NCI-H345 treated with DMSO at 0.1 percent for 48 hours (cell line): ENCODE results near the gene C14orf180.

Source experiments
- DNase-seq: peaks from one replicate; lab custom pipeline; 2025; ENCODE audit not compliant: unreplicated experiment; lab: John Stamatoyannopoulos, UW

The C14orf180 gene

DNA sequence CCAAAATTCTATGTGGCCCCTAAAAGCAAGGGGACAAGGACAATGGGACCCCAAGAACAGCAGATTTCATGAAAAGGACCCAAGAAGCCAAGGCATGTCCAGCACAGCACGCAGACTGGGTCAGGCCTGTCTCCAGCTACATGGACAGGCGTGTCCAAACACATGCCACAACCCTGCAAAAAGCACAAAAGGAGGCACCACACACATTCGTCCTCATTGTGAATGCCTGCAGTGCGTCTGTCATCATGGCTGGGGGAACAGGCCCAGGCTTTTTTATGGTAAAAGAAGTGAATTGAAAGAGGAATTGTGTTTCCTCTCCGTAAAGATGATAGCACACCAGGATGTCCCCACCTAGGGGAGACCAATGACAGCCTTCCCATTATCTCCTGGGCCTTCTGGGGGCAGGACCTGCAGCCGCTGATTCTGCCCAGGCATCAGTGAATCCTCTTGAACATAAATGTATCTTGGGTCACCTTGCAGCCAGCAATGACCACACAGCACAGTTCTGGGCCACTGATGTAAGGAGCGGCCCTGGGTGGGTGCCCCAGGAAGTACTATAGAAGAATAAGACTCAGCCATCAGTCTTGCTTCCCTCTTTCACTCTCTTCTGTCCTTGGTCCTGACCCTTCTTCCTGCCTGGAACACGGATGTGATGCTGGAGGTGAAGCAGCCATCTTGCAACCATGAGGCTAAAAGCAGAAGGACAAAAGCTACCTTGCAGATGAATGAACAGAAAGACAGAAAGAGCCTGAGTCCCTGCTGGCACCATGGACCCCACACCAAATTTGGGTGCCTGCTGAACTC is 29.8 kb upstream of the C14orf180 start:
- DNase-seq = no peak

DNA sequence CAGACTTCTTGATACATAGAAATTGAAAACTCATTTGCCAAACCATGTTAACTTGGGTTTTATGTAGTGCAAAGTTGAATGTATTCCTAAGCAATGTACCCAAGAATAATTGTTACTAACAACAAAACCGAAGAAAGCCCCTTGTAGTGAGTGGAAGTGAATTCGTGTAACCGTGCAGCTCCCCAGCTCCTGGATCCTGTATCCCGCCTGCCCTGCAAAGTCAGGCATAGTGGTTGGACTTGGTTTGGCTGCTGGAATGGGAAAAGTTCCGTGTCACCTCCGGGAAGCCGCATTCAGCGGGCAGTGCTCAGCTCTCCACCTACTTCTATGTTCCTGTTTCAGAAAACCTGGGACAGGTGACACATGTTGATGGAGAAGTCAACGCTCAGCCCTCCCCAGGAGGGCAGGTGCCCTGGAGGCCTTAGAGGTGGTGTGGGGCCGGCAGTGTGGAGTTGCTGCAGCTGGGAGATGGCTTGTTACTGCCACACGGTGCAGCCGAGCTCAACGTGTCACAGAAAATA is 29.2 kb upstream of the C14orf180 start:
- no peak for DNase-seq

DNA sequence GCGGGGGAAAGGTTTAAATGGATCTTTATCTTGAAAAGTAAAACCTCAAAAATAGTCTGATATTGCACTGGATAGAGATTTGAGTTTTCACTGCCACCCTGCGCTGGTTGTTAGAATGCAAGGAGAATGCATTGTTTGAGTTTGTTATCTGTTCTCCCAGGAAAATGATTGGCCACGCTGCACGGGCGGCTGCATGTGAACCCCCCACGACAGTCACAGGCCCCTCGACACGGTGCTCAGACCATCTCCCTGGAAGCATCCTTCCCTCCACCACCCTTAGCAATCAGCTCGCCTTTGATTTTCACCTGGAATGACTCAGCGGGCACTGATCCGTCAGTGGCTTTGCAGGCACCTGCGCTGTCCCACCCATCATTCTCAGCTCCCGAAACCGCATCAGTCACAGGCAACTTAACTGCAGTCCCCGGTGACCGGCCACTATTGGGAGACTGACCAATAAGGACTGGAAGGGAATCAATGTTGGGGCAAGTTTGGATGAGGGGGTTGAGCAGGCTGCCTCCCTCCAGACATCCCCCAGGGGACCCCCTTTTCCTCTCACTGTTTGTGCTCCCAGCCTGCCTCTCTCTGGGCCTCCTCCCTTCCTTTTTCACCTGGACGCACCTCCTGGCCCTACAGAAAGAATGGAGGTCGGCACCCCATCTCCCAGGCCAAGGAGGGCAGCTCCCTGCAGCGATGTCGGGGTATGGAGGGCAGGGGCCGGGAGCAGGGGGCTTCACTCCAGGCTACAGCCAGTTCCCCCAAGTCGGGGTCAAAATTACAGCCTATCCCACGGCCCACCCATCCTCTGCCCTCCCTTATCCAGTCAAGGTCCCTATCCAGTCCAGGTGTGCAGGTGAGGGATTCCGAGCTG is 28.5 kb upstream of the C14orf180 start:
- no peak for DNase-seq

DNA sequence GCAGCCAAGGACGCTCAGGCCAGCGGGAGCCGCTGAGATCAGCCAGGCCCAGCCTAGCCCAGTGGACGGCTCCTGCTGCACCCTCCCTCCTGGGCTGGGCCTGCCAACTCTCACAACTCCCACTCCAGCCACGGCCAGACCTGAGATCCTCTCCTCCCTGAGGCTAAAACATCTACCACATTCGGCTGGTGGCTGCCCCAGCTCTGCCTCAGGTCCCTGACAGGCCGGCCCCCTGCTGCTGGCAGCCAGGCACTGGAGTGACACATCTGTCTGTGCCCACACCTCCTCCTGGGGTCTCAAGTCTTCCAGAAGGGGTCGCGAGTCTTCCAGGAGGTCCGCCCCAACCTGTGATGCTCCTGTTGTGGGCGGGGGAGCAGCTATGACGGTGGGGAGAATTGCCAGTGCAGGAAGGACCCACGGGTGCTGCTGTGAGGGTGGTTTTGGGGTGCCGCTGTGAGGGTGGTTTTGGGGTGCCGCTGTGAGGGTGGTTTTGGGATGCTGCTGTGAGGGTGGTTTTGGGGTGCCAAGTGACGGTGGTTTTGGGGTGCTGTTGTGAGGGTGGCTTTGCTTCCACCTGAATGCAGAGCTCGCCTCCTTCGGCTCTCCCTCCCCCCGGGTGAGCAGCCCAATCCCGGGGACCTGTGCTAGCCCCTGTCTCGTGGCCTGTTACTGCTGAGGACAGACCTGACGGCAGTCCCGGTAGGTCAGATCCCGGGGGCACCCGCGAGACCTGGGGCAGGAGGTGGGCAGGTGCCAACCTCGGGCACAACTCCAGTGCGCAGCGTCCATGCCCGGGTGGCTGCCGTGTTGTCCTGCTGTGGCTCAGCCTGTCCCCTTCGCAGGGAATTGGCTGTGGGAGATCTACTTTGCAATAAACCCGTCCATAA is 27.5 kb upstream of the C14orf180 start:
- no peak for DNase-seq

DNA sequence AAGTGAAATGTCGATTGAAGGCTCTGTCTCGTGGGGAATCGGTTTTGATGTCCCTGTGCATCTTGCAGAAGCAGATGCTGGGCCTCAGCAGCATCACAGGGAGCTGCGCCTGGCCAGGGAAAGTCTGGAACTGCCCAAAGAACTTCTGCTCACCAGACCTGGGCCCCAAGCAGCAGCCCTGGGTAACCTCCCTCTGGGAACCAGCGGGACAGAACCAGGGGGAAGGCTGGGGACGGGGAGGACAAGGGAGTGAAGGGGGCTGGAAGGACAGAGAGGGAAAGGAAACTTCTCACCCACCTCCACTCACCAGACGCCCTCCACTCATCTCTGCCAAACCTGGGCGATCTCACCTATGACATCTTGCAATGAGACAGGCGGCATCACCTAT is 26.8 kb upstream of the C14orf180 start:
- DNase-seq = no peak

DNA sequence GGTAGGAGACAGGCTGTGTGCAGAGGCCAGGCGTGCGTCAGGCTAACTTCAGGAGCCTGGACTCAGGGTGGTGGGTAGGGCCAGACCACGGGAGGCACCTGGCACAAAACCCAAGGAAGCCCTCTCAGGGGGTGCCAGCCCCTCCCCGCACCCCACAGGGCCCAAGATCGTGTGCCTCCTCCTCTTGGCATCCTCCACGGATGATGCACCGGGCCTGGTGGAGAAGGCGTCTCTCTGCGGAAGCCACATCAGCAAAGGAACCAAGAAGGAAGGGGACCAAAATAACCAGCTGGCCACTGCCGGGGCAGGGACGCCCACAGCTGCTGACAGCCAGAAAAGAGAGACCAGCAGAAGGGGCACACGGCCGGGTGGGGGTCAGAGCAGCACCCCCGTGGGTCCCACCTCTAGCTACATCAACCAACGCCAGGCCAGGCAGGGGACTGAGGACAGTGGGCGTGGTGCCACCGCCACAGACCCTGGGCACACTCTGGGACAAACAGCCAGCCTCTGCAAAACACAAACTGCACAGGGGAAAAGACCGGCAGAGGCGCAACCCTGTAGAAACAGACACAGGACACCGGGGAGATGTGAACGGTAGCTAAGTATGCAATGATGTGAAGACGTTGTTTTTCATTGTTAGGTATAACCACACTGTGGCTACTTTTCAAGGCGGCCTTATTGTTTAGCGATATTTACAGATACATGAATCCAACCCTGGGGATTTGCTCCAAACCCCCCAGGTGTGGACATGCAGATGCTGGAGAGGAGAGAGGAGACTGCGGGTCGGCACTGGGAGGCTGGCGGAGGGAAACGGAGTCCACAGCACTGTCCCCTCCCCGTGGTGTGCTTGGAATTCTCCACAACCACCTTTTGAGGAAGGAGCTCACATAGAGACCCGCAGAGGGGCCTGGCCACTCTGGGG is 26.1 kb upstream of the C14orf180 start:
- no peak for DNase-seq

DNA sequence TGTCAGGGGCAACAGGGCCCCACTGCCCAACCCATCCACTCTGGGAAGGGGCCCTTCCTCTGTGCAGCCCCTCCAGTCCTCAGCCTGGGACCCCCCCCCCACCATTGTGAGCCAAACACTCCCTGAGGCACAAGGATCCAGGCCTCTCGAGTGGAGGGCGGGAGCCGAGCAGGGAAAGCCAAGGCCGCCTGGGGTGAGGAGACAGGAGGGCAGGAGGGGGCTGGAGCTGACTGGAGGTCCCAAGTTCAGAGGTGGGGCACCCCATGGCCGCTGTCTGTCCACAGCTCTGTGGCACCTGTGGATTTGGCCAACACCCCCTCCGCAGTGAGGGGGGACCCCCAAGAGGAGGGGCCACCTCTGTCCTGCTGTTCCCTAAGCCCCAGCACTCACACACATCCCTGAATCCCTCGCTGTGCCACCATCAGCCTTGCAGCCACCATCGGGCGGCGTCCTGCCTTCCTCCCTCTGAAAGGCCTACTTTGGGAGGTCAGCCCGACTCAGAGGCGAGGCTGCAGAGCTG is 25.4 kb upstream of the C14orf180 start:
- DNase-seq = no peak

DNA sequence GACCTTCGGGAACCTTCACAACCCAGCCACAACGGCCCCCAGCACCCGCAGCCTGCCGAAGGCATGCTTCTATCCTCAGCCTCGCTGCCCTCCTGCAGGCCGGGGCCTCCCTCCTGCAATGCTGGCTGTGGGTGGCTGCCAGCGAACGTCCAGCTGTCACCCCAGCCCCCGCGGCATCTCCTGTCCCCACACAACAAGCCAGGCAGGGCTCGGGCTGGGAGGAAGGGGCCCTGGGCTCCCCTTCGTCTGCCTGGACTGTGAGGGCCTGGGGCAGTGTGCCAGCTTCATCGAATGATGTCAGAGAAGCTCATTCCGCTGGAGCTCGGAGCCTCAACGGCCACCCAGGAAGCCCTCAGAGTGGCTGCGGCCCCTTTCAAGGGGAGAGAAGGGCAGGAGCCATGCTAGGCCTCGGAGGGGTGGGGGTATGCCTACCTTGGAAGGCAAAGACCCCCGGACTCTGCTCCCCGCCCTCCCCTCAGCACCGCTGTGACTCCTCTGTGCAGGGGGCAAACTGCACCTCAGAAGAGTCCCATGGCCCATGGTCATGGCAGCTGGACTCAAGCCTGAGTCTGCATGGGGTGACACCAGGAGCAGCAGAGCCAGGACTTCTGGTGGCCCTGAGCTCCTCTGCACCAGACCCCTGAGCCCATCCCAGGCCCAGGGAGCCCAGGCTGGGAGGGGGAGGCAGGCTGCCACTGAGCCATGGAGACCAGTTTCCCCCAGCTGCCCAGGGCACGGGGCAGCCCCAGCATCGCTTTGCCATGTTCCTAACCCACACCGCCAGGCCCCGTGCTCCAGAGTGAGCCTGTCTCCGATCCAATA is 24.7 kb upstream of the C14orf180 start:
- no peak for DNase-seq

DNA sequence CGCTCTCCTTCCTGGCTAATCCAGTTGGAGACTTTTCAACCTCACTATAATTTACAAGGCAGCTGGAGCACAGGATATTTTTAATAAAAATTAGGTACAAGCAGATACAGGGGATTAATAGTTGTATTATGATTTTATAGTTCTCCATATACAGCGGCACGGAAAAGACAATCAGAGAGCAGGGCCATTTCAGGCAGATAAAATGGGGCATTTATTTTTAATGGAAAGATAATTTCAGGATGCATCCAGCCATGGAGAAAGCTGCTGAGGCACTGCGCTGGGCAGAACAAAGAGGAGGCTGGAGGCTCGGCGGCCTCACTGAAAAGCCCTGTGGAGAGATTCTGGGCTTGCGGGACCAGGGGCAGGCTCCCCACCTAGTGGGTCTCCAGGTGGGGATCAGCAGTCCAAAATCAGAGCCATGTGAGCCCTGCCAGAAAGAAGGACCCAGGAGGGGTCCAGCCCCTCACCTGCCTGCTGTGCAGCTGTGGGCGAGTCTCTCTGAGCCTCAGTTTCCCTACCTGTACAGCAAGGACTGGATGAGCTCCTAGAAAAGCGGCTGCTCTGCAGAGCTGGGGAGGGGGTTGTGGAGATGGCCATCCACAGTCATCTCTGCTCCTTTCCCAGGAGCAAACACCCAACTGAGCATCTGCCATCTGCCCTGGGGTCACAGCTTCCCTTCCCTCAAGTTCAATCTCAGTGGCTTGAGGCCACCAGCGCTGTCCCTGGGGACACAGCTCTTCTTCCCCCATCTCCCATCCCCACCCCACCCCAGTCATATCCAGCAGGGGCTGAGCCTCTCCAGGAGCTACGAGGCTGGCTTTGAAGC is 23.9 kb upstream of the C14orf180 start:
- DNase-seq = no peak

DNA sequence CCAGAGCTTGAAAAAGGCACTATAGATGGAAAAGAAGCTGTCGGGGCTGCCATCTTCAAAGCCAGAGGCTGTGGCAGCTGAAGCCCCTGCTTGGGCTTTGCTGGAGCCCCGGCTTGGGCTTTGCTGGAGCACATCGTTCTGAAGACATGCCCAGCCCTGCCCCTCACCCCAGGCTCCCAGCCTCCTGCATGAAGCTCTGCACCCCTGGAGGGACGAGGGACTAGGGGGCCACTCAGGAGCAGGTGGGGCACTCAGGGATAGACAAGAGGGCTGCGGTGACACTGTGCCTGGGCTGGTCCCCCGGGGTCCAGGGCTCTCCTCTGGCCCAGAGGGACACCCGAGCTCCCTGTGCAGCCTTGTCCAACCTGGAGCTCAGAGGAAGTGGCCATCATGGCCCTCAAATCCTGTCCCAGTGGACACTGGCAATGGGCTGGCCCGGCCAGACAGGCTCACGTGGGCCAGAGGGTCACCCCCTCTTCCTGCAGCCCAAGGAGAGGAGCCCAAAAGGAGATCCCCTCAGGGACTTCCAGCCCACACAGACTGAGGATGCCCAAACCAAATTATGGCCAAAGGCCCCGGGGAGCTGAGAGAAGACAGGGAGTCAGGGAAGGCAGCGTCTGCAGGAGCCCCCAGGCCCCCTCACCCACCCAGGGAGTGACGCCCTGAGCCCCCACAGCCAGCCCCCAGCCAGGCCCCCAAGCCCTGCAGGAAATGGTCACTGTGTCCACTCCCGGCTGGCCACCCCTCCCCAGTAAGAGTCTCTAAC is 23.1 kb upstream of the C14orf180 start:
- no peak for DNase-seq

DNA sequence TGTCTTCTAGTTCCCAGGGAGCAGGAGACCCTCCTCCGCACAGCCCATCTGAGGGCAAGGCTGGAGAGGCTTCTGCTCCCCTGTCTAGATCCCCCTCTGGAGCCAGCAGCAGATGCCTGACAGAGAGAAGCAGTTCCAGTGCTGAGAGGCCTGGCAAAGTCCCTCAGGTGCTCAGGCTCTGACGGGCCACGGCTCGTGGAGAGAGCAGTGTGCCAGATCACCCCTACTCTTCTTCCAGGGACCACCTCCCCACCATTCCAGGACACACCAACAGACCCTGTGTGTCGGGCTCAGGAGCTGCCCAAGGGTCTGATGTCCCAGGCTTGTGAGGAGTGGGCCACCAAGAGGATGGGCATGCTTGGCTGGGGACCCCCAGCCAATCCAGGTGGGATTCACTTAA is 22.5 kb upstream of the C14orf180 start:
- DNase-seq = no peak

DNA sequence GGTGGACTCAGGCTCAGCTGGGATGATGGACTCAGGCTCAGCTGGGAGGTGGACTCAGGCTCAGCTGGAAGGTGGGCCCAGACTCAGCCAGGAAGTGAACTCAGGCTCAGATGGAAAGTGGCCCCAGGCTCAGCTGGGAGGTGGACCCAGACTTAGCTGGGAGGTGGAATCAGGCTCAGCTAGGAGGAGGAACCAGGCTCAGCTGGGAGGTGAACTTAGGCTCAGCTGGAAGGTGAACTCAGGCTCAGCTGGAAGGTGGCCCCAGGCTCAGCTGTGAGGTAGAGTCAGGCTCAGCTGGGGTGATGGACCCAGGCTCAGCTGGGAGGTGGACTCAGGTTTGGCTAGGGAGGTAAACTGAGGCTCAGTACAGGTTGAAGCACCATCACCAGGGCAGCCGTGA is 21.8 kb upstream of the C14orf180 start:
- no peak for DNase-seq

DNA sequence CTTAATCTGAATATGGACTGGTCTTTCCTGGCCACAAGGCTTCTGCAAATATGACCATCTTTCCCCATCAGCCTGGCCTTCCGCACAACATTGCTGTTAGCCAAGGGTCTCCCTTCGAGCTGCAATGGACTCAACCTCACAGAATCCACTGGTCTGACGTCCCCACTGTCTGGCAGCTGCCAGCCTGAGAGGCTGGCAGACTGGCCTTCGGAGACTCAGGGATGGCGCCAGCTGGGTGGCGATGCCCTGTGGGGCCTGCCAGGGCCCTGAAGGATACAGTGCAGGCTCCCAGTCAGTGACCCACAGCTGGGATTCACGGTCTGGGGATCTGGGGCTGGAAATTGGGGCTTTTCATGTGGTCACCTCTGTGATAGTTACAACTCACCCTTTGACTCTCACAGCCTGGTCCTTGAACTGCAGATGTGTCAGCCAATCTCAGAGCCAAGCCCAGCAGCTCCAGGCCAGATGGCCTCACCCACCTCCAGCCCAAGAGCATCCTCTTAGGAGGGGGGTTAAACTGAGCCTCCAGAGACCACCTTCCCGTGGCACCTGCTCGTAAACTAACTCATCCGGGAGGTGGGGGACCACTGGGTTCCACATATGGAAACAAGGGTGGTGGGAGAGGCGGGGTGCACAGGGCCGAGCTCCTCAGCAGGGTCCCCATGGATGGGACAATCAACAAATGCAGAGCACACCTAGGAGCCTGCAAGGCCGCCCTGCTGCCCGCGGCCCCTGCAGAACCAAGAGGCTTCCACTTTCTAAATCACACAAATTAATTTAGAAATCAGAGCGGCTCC is 21.1 kb upstream of the C14orf180 start:
- DNase-seq = no peak

DNA sequence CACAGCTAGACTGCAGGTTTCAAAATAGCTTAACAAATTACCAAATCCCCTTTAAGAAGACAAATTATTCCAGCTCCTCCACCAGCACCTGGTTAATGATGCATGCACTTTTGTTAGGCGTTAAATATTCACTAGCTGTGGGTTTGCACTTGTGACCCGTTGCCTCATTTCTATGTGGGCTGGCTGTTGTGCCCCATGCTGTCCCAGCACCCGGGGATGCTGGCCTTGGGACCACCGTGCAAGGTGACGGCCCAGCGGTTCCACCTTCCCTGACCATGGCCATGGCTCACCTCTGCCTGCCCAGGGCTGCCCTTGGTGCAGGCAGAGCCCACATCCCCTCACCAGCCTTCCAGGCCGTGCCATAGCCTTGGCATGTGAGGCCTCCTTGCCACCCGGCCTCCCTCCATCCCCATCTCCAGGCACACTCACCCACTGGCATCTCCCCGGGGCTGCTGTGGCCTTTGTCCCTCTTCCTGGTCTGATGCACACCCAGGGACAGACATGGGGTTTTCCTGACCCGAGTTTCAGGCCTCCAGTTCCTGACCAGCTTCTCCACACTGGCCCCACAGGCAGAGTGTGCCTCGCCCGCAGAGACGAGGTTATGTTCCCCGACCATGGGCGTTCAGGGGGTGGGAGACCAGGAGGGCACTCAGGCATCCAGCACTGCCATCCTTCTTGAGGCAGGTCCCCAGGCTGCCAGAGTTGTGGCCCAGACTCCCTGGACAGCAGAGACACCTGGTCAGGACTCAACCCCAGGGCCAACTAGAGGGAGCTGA is 20.3 kb upstream of the C14orf180 start:
- DNase-seq = no peak

DNA sequence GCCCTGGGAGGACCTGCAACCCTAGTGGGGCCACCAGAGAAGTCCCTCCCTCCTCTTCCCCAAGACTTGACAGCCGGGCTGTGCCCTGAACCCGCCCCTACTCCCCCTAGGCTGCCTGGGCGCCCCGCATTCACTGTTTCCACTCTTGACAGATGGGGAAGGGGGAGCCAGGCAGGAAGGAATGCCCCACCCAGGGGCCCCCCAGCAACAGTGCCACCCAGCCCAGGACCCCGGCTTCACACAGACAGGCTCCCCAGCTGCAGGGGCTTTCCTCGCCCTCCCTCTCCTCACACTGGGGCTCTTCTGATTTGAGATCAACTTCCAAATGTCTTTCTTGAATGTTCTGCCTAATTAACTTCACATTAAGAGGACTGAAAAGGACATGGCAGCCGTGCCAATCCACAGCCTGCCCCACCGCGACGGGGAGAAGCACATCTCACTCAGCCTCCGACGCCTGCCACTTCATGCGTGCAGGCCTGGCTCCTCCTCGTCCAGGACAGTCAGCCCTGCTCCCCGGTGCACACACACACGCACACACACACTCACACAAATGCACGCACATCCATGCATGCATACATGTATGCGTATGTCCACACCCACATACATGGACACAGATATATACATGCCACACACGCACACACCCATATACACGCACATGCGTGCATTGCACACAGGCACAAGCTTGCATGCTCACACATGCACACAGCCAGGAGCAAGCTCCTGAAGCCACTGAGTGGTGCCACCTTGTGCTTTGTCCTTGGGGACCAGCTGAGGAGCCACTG is 19.6 kb upstream of the C14orf180 start:
- no peak for DNase-seq
